ENCODE measurements around the gene TMEM30A.

DNA sequence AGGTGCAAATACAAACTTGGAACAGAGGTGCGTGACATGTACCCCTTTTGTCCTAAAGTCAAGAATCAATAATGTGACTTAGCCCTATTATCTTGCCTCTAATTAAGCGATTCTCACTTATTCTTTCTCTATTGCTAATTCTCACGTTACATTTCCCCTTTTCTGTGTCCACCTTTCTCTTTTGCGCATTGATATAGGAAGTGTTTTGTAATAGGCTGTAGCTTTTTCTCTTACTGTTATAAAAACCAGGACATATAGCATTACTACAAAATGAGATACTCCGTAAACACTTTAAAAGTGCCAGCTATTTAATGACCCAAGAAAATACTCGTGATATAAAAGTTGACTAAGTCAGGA is 669 bp upstream of the TMEM30A start:
- TF ChIP-seq, protein P1, sequence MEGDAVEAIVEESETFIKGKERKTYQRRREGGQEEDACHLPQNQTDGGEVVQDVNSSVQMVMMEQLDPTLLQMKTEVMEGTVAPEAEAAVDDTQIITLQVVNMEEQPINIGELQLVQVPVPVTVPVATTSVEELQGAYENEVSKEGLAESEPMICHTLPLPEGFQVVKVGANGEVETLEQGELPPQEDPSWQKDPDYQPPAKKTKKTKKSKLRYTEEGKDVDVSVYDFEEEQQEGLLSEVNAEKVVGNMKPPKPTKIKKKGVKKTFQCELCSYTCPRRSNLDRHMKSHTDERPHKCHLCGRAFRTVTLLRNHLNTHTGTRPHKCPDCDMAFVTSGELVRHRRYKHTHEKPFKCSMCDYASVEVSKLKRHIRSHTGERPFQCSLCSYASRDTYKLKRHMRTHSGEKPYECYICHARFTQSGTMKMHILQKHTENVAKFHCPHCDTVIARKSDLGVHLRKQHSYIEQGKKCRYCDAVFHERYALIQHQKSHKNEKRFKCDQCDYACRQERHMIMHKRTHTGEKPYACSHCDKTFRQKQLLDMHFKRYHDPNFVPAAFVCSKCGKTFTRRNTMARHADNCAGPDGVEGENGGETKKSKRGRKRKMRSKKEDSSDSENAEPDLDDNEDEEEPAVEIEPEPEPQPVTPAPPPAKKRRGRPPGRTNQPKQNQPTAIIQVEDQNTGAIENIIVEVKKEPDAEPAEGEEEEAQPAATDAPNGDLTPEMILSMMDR (IDR thresholded peaks at IDR 0.05; ENCODE audit: insufficient read depth, low read length, poor library complexity, severe bottlenecking): no peak
- no peak for TF ChIP-seq EZH2phosphoT487 (conservative IDR thresholded peaks at IDR 0.05; ENCODE audit: low read length)
